GM23248 (cell line): ENCODE results near the gene PMAIP1.

ENCODE experiments used
- EZH2 ChIP-seq: fragments of 200-600 bp; sonication (generic); IDR thresholded peaks from 2 replicates; pipeline ENCODE4 v1.6.1; 2018; ENCODE audit warnings: antibody characterized with exemption, mild to moderate bottlenecking; ENCODE audit not compliant: insufficient read depth, poor library complexity, severe bottlenecking
- EZH2phosphoT487 ChIP-seq: fragments of 200-600 bp; sonication (generic); IDR thresholded peaks from 2 replicates; pipeline ENCODE4 v1.6.1; 2018; ENCODE audit warnings: antibody characterized with exemption, moderate library complexity, mild to moderate bottlenecking, low read depth; ENCODE audit not compliant: insufficient read depth

DNA sequence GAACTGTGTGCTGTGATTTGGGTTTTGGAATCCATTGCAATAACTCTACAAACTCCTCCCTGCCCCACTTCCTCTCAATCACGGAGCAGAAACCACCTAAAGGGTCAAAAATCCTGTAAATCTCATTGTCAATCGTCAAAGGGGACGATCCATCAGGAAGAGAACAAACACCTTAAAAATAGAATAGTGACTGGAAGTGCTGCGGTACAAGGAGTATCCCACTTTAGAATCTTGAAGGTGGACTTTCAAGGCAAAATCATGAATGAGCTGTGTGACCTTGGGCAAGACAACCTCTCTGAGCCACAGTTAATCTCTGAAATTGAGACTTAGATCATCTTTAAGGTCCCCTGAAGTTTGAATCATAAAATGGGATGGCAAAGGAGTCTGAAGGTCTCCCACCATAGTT is 5.9 kb downstream of the PMAIP1 start:
- TF ChIP-seq EZH2 = no peak
- TF ChIP-seq EZH2phosphoT487 = no peak
